Dermis blood vessel endothelial cell (primary cell): ENCODE measurements around the gene CYP4F3. TPM values are rescaled to one million over a fixed set of nuclear protein-coding genes. Genes with fewer than 3 reads are reported as not detected.
A peak's percentile ranks its signal among the peaks of the same experiment; 100 is the strongest.
"Not testable (repeated sequence)": the region's sequence is repeated elsewhere in the genome, so short reads cannot be mapped to it uniquely, and the experiment has no call there.

Experiments
- DNase-seq: peaks from one replicate; pipeline ENCODE4 v3.0.0; 2010
- total RNA-seq: library from RNA; depleted of rRNA; stranded (reverse); fragments of >200 nt; gene quantifications from 2 replicates; pipeline ENCODE4 v1.2.3, GENCODE V29; 2014

Gene CYP4F3
- total RNA-seq, 1 donor from 2014 or later = not detected

- DNase-seq = no peak
Observed at GRCh38 chr19:15671237-15671821, 30.6 kb downstream of the CYP4F3 start.

- no peak for DNase-seq
Observed at GRCh38 chr19:15671891-15672579, 31.3 kb downstream of the CYP4F3 start.

- DNase-seq = no peak
Observed at GRCh38 chr19:15672580-15673175, 32.0 kb downstream of the CYP4F3 start, which contains the start of gene CYP4F12. TSS of gene CYP4F12 (plus strand) at chr19:15673087. CDS start at chr19:15673530, 443 bp downstream.

GRCh38 chr19:15673176-15673654, 32.5 kb downstream of the CYP4F3 start:
- DNase-seq = no peak

GRCh38 chr19:15675560-15675959, 34.9 kb downstream of the CYP4F3 start:
- no peak for DNase-seq

GRCh38 chr19:15679089-15679488, 38.4 kb downstream of the CYP4F3 start:
- DNase-seq = no peak

- DNase-seq = not testable (repeated sequence)
Observed at GRCh38 chr19:15679865-15680264, 39.2 kb downstream of the CYP4F3 start.

GRCh38 chr19:15680478-15681322, 40.0 kb downstream of the CYP4F3 start:
- no peak for DNase-seq

GRCh38 chr19:15683411-15683810, 42.7 kb downstream of the CYP4F3 start:
- DNase-seq = no peak

GRCh38 chr19:15684828-15685227, 44.1 kb downstream of the CYP4F3 start:
- DNase-seq = no peak

- no peak for DNase-seq
Observed at GRCh38 chr19:15696654-15697194, 56.0 kb downstream of the CYP4F3 start.

- peak; percentile 1 for DNase-seq
Observed at GRCh38 chr19:15701757-15702533, 61.2 kb downstream of the CYP4F3 start.

- peak; percentile 90 for DNase-seq
Observed at GRCh38 chr19:15702534-15702930, 61.8 kb downstream of the CYP4F3 start.

Other genes starting within 250 kb of the CYP4F3 start
- 49.0 and 70.8 TPM in 2 replicates for gene AKAP8L, start 221.9 kb upstream of the CYP4F3 start, total RNA-seq
- 9.2 and 14.7 TPM in 2 replicates for gene WIZ, start 190.9 kb upstream of the CYP4F3 start, total RNA-seq
- 24.0 and 24.8 TPM in 2 replicates for gene RASAL3, start 176.4 kb upstream of the CYP4F3 start, total RNA-seq
- 0.05 TPM in 1 of 2 replicates, not detected in the other for gene PGLYRP2, start 161.4 kb upstream of the CYP4F3 start, total RNA-seq
- not detected in 2 replicates for gene CYP4F22, start 132.4 kb upstream of the CYP4F3 start, total RNA-seq
- not detected in 2 replicates for gene CYP4F8, start 25.7 kb upstream of the CYP4F3 start, total RNA-seq
- not detected in 2 replicates for gene CYP4F12, start 32.2 kb downstream of the CYP4F3 start, total RNA-seq
- gene OR10H2, start 87.1 kb downstream of the CYP4F3 start, total RNA-seq = not detected in 2 replicates
- not detected in 2 replicates for gene OR10H3, start 97.1 kb downstream of the CYP4F3 start, total RNA-seq
- not detected in 2 replicates for gene OR10H5, start 146.8 kb downstream of the CYP4F3 start, total RNA-seq
- not detected in 2 replicates for gene OR10H1, start 174.8 kb downstream of the CYP4F3 start, total RNA-seq